Vagina (tissue), 2 donors: ENCODE data around the gene CCDC188. TPM values are rescaled to one million over a fixed set of nuclear protein-coding genes. Genes with fewer than 3 reads are reported as not detected.

Experiments used
- DNase-seq, 2 donors: peaks; one replicate each; pipeline ENCODE4 v3.0.0-alpha.2; 2017; ENCODE audit errors: extremely low spot score in 2 of 2
- H3K27ac ChIP-seq: fragments of 200-600 bp; sonication (generic); one replicate; pipeline ENCODE4 v1.5.1; 2019
- H3K27me3 ChIP-seq: fragments of 200-600 bp; sonication (generic); one replicate; pipeline ENCODE4 v1.5.1; 2019
- H3K36me3 ChIP-seq, 2 donors: fragments of 200-600 bp; sonication (generic); one replicate each; pipeline ENCODE4 v1.5.1; 2017 to 2019
- H3K4me1 ChIP-seq: fragments of 200-600 bp; sonication (generic); one replicate; pipeline ENCODE4 v1.5.1; 2019
- H3K4me3 ChIP-seq, 2 donors: fragments of 200-600 bp; sonication (generic); 1 replicate in 1 of 2; 2 replicates in 1 of 2; pipeline ENCODE4 v1.5.1; 2016 to 2019
- H3K9me3 ChIP-seq: fragments of 200-600 bp; sonication (generic); one replicate; pipeline ENCODE4 v1.5.1; 2019
- CTCF ChIP-seq, 3 experiments: fragments of 450-650 bp in 2 of 3; fragments of 200-600 bp in 1 of 3; sonication (generic) in 1 of 3; IDR thresholded peaks; one replicate each; pipeline ENCODE4 v1.5.1; 2017 to 2019; ENCODE audit warnings: antibody characterized with exemption in 3 of 3, mild to moderate bottlenecking in 2 of 3, moderate library complexity in 2 of 3
- POLR2A ChIP-seq, 2 donors: fragments of 450-650 bp; IDR thresholded peaks; one replicate each; pipeline ENCODE4 v1.6.1; 2017; ENCODE audit warnings: antibody characterized with exemption in 2 of 2, mild to moderate bottlenecking in 2 of 2, moderate library complexity in 2 of 2
- POLR2AphosphoS5 ChIP-seq, 2 donors: sonication (generic); formaldehyde crosslinking; IDR thresholded peaks; one replicate each; pipeline ENCODE4 v1.9.0; 2017; ENCODE audit warnings: antibody characterized with exemption in 2 of 2, mild to moderate bottlenecking in 2 of 2, low read depth in 1 of 2; ENCODE audit not compliant: insufficient read depth in 1 of 2
- intact Hi-C: fragments of 100-400 bp; cut with DNase I; formaldehyde crosslinking; loops from one replicate; pipeline ENCODE4 v1.15.1; 2023
- total RNA-seq: library from RNA; depleted of rRNA; stranded (reverse); fragments of >200 nt; gene quantifications from one replicate; pipeline ENCODE4 v1.2.3, GENCODE V29; 2016

The CCDC188 gene
- total RNA-seq, 1 donor from 2014 or later, result not detected

- Histone ChIP-seq H3K27ac (no peak overlapping the region), H3K4me1 (no peaks in the 10 kb centered on the region), H3K4me3 (no peak overlapping the region), H3K36me3 (no peaks in the 10 kb centered on the region), H3K27me3 (no peaks in the 10 kb centered on the region), H3K9me3 (no peaks in the 10 kb centered on the region)
- no peak for TF ChIP-seq CTCF (IDR thresholded peaks at IDR 0.05)
- no peak for TF ChIP-seq POLR2AphosphoS5 (IDR thresholded peaks at IDR 0.05; ENCODE audit: insufficient read depth in 1 of 2, low read depth in 1 of 2)
- no peak for TF ChIP-seq POLR2A (IDR thresholded peaks at IDR 0.05)
- intact Hi-C loops, result no loop called here
- DNase-seq, result no peak
Measured at GRCh38 chr22:20197407-20198030, 46.7 kb upstream of the CCDC188 start.

- no peak for DNase-seq
- no peak for TF ChIP-seq POLR2A (IDR thresholded peaks at IDR 0.05)
- no peak for TF ChIP-seq POLR2AphosphoS5 (IDR thresholded peaks at IDR 0.05; ENCODE audit: insufficient read depth in 1 of 2, low read depth in 1 of 2)
- TF ChIP-seq CTCF (IDR thresholded peaks at IDR 0.05), result no peak
- Histone ChIP-seq H3K9me3 (no peaks in the 10 kb centered on the region), H3K4me3 (no peak overlapping the region), H3K4me1 (no peaks in the 10 kb centered on the region), H3K36me3 (no peaks in the 10 kb centered on the region), H3K27ac (no peak overlapping the region), H3K27me3 (no peaks in the 10 kb centered on the region)
- intact Hi-C loops, result no loop called here
Measured at GRCh38 chr22:20196094-20196842, 45.4 kb upstream of the CCDC188 start.

- no peaks in the 10 kb centered on the region for H3K4me1 ChIP-seq
- intact Hi-C loops, result no loop called here
- no peaks in the 10 kb centered on the region for H3K9me3 ChIP-seq
- no peak overlapping the region for H3K27ac ChIP-seq
- no peak overlapping the region for H3K4me3 ChIP-seq
- no peaks in the 10 kb centered on the region for H3K36me3 ChIP-seq
- TF ChIP-seq POLR2A (IDR thresholded peaks at IDR 0.05), result no peak
- TF ChIP-seq POLR2AphosphoS5 (IDR thresholded peaks at IDR 0.05; ENCODE audit: insufficient read depth in 1 of 2, low read depth in 1 of 2), result no peak
- no peak for TF ChIP-seq CTCF (IDR thresholded peaks at IDR 0.05)
- DNase-seq, result no peak
- H3K27me3 ChIP-seq, result no peaks in the 10 kb centered on the region
Measured at GRCh38 chr22:20194681-20195593, 44.1 kb upstream of the CCDC188 start.

- Histone ChIP-seq H3K27ac (no peak overlapping the region), H3K27me3 (no peaks in the 10 kb centered on the region), H3K36me3 (no peaks in the 10 kb centered on the region), H3K9me3 (no peaks in the 10 kb centered on the region), H3K4me1 (no peaks in the 10 kb centered on the region), H3K4me3 (no peak overlapping the region)
- intact Hi-C loops, result no loop called here
- DNase-seq, result no peak
- TF ChIP-seq POLR2AphosphoS5 (IDR thresholded peaks at IDR 0.05; ENCODE audit: insufficient read depth in 1 of 2, low read depth in 1 of 2) (no peak), CTCF (IDR thresholded peaks at IDR 0.05) (no peak), POLR2A (IDR thresholded peaks at IDR 0.05) (no peak)
Measured at GRCh38 chr22:20193761-20194494, 43.1 kb upstream of the CCDC188 start.
